GM18867 (cell line): ENCODE measurements around the gene RPE.

Experiments
- ATAC-seq: cut with Tn5 transposase; IDR thresholded peaks from one replicate; pipeline ENCODE4 v1.9.1; 2021; ENCODE audit warnings: mild to moderate bottlenecking, moderate library complexity; ENCODE audit not compliant: unreplicated experiment

RPE gene

DNA sequence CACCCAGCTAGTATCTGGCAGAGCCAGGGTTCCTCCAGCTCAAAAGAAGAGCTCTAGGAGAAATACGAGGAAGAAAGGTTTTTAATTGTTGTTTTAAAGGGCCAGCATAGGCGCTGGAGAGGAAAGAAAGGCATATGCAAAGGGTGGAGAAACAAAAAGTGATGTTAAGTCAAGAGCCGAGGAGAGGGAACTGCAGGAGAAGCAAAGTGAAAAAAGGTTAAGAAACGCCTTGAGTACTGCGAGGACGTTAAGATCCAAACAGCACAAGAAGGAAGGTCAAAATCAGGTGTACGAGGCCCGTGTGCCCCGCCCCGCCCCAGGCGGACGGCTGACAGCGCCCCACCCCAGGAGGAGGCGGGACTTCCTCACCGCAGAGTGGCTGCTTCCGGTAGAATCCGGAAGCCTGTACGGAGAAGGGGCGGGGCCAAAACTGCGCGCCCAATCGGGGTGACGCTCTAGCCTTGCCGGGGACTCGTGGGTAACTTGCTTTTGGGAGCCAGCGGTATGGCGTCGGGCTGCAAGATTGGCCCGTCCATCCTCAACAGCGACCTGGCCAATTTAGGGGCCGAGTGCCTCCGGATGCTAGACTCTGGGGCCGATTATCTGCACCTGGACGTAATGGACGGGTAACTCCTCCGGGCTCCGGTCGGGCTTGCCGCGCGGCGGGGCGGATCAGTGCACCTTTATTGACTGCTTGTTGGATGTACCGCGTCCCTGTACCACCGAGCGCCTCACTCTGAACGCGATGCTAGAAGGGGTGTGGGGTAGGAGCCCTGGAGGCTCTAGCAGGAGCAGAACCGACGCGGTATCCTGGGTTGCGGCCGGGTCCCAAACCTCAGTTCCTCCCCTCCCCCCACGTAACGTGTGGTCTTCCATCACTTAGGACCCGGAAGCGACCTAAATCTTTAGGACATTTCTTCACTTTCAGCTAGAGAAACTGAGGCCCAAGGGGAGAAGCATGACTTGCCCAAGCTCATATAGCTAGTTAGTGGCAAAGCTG, at the start of gene RPE:
Gene RPE (plus strand): TSS at position 481 of the 1,000 bp plus-strand sequence. CDS start 24 bp downstream, at position 505.
- ATAC-seq: peak; percentile 99

- no peak for ATAC-seq
Observed at GRCh38 chr2:209956271-209956670, 46.2 kb upstream of the RPE start.

DNA sequence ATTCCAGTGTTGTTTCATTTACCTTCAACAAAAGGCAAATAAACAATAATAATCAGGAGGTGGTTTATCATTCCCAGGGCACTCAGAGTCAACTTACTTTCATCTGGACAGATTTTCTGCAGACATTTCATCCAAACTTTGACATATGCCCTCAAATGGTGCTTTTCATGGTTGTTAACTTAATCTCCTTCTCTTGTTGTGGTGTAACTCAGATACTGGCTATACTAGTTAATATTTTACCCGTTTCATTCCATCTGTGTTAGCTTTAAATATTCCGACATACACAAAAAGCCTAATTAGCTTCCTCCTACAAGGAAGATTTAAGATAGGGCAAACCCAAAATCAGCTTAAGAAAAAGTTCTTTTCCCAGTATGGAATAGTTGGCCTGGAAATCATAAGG, 44.4 kb upstream of the RPE start:
- ATAC-seq: no peak

DNA sequence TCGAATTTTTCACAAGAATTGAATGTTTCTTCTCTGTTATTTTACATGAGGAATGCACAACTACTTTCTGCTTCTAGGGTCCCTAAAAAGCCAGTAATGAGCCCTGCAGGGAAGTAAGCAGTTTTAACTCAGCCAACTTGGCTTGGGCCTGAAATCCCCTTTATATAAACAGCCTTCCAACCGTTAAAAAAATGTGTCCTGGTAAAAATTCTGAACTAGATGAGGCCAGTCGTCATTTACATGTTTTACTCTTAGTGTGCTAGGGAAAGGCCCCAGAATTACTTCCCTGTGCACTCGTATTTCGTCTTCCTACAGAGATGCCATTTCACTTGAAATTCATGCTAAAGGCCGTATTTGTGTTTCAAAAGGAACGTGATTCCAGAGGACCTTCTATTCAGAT, 42.4 kb upstream of the RPE start:
- ATAC-seq: no peak

- peak; percentile 97 for ATAC-seq
Observed at GRCh38 chr2:209960676-209961630, 41.5 kb upstream of the RPE start.

GRCh38 chr2:209965723-209966122, 36.7 kb upstream of the RPE start:
- ATAC-seq: no peak

DNA sequence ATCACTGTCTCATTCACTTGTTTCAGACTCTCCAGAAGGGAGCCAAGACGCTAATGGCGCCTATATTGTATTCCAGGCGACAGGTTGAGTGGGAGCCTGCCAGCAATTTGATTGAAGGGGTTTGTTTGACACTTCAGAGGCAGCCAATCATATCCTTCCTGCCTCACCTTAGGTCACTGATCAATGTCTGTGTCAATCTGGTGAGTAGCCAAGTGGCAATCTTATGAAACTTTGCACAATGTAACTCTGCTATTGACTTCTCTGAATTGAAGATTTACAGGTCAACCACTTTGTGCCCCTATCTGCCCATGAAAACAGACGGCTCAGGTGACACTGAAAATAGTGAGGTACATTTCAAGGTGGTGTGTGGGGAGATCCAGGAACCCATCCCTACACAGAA, 32.7 kb upstream of the RPE start:
- no peak for ATAC-seq

- ATAC-seq: no peak
Observed at GRCh38 chr2:209970271-209970670, 32.2 kb upstream of the RPE start.

GRCh38 chr2:209970711-209971110, 31.7 kb upstream of the RPE start:
- no peak for ATAC-seq

DNA sequence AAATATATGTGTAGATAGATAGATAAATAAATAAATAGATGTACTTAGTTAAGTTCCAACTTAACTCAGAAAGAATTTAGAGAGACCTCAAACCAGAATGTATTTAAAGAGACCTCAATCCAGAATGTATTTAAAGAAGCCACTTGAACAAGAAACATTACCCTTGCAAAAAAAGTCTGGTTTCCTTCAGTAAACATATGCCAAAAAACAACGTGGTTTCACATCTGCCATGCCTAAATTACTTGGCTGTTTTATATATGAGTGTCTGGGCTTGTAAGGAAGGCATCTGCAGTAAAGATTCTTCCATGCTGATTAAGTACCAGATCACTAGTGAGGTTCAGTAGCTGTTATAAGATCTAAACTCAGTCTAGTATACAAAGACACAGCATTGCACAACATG, 29.1 kb upstream of the RPE start:
- no peak for ATAC-seq

DNA sequence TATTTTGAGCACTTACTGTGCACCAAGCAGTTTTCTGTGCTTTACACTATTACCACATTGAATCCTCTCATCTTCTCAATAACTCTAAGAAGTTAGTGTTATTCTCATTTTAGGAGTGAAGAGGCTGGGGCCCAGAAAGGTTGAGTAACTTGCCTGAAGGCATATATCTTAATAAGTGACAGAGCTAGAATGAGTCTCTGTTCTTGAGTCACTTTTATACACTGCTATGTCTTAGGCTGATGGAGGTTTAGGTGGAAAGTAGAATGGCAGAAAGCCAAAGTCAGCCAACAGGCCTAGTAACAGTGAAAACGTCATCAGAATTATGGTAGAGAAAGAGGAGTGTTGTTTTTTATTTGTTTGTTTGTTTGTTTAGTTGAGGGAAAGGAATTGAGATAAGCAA, 27.9 kb upstream of the RPE start:
- no peak for ATAC-seq

DNA sequence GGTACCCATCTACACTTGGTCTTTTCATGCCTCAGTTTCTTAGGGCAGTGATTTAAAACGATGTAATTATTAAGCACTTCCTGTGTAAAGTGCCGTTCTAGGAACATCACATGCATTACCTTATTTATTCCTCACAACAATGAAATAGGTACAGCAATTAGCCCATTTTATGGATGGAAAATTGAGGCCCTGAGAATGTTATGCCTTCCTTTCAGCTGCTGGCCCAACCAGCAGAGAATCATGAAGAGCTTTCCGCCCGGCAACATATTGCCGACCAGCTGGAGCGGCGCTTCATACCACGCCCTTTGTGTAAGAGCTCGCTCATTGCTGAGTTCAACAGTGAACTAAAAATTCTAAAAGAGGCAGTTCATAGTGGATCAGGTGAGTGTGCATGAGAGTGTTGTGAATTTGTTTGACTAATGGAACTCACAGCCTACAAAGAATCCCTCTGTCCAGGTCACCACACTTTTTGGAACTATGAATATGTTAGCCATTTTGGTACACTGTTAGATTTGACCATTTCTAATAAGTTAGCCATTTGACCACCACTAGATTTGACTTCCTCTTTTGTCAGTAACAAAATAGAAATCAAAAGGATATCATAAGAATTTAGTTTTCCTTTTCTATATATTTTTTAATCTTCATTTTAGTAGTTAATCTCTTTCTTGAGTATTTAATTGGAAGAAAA, 25.6 kb upstream of the RPE start:
- ATAC-seq: peak; percentile 71

DNA sequence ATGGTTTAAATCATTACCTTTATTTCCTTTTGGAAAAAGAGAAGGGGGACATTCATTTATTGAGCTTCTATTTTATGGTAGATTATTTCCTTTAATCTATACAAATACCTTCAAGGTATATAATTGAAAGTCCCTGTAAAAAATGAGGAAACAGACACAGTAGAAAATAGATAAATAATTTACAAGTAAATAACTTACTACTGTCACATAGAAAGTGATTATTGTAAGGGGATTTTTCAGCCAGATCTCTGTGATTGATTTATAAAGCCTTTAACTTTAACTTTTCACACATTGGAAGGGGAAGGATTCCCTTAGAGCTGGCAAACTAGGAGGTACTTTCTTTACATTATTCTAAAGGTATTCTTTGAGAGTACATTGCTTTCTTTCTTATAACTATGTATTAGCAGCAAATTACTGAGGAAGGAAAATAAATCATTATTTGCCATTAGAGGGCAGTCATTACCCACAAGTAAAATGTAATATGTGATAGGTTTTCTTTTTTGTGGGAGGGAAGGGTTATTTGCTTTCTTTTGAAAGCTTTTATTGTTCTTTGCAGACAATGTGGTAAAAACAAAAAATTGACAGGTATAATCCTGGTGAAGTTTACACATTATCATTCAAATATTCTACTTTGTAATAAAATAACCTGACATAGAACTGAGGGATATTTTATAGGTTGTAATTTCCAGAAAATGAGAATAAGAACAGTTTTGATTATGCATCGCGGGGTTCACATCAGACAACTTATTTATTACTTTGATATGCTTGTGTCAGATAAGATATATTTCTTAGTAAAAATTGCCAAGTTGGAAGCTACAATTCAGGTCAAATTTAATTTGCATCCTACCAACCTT, 24.8 kb upstream of the RPE start:
- peak; percentile 61 for ATAC-seq

DNA sequence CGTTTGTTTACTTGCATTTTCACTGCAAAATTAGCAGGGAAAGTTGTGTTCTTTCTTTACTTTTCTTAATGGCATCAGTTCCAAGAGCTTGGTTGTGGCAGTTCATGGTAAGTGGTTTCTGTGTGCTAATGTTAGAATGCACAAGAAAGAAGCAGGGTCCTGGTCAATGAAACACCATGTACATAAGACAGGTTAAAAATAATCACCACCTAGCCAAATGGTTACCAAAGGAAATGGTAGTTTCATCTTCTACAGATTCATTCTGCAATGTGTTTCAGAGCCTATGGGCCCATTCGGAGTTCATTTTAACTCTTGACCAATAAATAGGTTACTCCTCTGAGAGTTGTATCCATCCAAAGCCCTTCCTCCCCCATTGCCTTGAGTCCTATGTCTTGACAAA, 18.1 kb upstream of the RPE start:
- ATAC-seq: no peak

GRCh38 chr2:209985874-209986273, 16.6 kb upstream of the RPE start:
- no peak for ATAC-seq

DNA sequence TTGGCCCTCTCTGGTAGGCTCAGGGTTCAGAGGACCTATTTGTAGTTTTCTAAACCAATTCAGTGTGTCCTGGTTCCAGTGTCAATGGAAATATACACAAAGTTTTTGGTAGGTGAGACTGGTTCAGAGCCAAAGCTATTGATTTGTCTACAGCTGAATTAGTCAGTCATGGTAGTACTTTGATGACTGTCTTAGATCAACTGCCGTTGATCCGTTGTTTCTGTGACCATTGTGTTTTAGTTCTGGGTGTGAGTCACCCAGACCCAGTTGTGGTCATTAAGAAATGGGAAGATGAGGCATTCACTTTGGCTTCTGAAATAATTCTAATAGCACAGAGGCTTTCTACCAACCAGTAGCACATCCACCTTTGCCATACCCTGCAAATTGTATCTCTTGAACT, 16.0 kb upstream of the RPE start:
- ATAC-seq: no peak

DNA sequence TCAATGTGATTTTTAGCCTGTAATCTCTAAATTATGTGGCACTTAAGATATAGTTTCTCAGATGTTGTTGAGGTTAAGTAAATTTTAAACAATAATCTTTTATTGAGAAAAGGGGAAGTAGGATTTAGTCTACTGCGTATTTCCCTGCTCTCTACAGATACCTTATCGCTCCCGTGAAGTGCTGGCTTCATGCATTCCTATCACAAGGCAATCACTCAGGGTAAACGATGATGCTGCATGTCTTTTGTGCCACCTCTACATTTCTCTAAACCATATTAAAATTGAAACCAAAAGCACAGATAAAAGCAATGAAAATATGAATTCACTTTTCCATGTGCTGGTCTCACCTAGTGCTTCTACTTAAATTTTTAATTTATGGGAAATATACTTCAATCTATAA, 14.4 kb upstream of the RPE start:
- peak; percentile 43 for ATAC-seq

DNA sequence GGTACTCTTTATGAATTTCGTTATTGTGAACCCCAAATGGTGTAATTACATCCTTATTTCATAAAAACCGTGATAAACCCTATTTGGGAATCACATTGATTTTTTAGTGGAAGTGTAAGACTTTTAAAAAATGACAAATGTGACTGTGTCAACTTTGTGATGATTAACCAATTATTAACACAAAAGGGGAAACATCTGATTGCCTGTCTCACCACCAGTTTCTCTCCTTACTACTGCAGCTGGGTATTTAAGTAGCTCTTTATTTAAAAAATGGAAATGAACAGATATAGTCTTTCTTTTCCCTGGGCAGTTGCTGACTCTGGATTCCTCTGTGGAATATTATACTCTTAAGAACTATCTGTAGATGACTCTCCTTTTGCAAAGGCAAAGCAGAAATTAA, 11.6 kb upstream of the RPE start:
- no peak for ATAC-seq

- ATAC-seq: no peak
Observed at GRCh38 chr2:209993968-209994367, 8.5 kb upstream of the RPE start.

- ATAC-seq: no peak
Observed at GRCh38 chr2:209998596-209998995, 3.8 kb upstream of the RPE start.
